Uterus (tissue), 2 donors: ENCODE data around the gene ATG5.

Experiments used
- CTCF ChIP-seq, 4 experiments: fragments of 200-600 bp in 2 of 4; fragments of 450-650 bp in 2 of 4; sonication (generic) in 2 of 4; IDR thresholded peaks; one replicate each; pipeline ENCODE4 v1.5.1; 2016 to 2019; ENCODE audit warnings: antibody characterized with exemption in 4 of 4, mild to moderate bottlenecking in 2 of 4, moderate library complexity in 1 of 4
- POLR2A ChIP-seq, 2 donors: fragments of 450-650 bp; IDR thresholded peaks; one replicate each; pipeline ENCODE4 v1.6.1; 2016; ENCODE audit warnings: antibody characterized with exemption in 2 of 2, mild to moderate bottlenecking in 1 of 2, moderate library complexity in 1 of 2

DNA sequence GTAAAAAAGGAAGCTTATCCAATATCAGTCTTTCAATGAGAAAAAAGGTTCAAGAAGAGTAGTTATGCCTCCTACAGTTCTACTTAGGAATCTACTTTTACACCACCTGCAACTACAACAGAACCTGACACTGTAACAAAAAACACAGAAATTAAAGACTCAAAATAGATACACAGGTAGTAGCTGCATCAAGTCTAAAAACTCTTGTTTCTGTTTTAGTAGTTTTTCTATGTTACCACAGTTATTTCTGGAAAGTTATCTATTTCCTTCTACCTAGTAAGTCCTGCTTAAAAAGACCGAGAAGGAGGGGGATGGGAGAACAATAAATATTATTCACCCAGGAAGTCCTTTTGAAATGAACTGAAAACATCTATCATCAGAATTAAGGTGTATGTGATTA is 52.5 kb downstream of the ATG5 start:
- no peak for TF ChIP-seq CTCF (IDR thresholded peaks at IDR 0.05)
- no peak for TF ChIP-seq POLR2A (IDR thresholded peaks at IDR 0.05)
